ENCODE results near the gene SPDYE2.
"Not testable (repeated sequence)": the region's sequence is repeated elsewhere in the genome, so short reads cannot be mapped to it uniquely, and the experiment has no call there.

Gene SPDYE2

GRCh38 chr7:102542083-102542482 is 8.9 kb upstream of the SPDYE2 start:
- DNase-seq, result not testable (repeated sequence)

GRCh38 chr7:102542771-102543170 is 8.3 kb upstream of the SPDYE2 start:
- DNase-seq, result not testable (repeated sequence)

- DNase-seq, result not testable (repeated sequence)
These were observed 7.4 kb upstream of the SPDYE2 start, which contains the start of gene UPK3BL2 for GRCh38 chr7:102543596-102543995. Gene UPK3BL2, minus strand, starts transcription at chr7:102543696. Its CDS starts 60 bp downstream, at chr7:102543636.

- not testable (repeated sequence) for DNase-seq
These were observed 6.7 kb upstream of the SPDYE2 start for GRCh38 chr7:102544372-102544771.

GRCh38 chr7:102545288-102545687 is 5.7 kb upstream of the SPDYE2 start:
- DNase-seq, result not testable (repeated sequence)

GRCh38 chr7:102546353-102546752 is 4.7 kb upstream of the SPDYE2 start:
- not testable (repeated sequence) for DNase-seq

- DNase-seq, result not testable (repeated sequence)
These were observed 17.6 kb downstream of the SPDYE2 start for GRCh38 chr7:102568620-102569019.

GRCh38 chr7:102572261-102573239 is 21.5 kb downstream of the SPDYE2 start, which contains the start of gene POLR2J3:
Gene POLR2J3, minus strand, starts transcription at chr7:102572583. Its CDS starts 62 bp downstream, at chr7:102572521.
- DNase-seq, result not testable (repeated sequence)

GRCh38 chr7:102574607-102575006 is 23.6 kb downstream of the SPDYE2 start:
- DNase-seq, result not testable (repeated sequence)

GRCh38 chr7:102576363-102576762 is 25.3 kb downstream of the SPDYE2 start:
- DNase-seq, result not testable (repeated sequence)

GRCh38 chr7:102577315-102578240 is 26.6 kb downstream of the SPDYE2 start:
- DNase-seq, result not testable (repeated sequence)

GRCh38 chr7:102578486-102578885 is 27.5 kb downstream of the SPDYE2 start:
- DNase-seq, result not testable (repeated sequence)

GRCh38 chr7:102581722-102582121 is 30.7 kb downstream of the SPDYE2 start:
- not testable (repeated sequence) for DNase-seq

GRCh38 chr7:102583495-102583894 is 32.5 kb downstream of the SPDYE2 start:
- not testable (repeated sequence) for DNase-seq

- not testable (repeated sequence) for DNase-seq
These were observed 38.8 kb downstream of the SPDYE2 start for GRCh38 chr7:102589857-102590256.

GRCh38 chr7:102592477-102593019 is 41.5 kb downstream of the SPDYE2 start:
- DNase-seq, result not testable (repeated sequence)

GRCh38 chr7:102593637-102594334 is 42.8 kb downstream of the SPDYE2 start:
- not testable (repeated sequence) for DNase-seq

GRCh38 chr7:102596036-102596435 is 45.0 kb downstream of the SPDYE2 start:
- DNase-seq, result not testable (repeated sequence)

GRCh38 chr7:102599699-102600098 is 48.7 kb downstream of the SPDYE2 start:
- not testable (repeated sequence) for DNase-seq

GRCh38 chr7:102602317-102602716 is 51.3 kb downstream of the SPDYE2 start:
- not testable (repeated sequence) for DNase-seq

- DNase-seq, result not testable (repeated sequence)
These were observed 53.6 kb downstream of the SPDYE2 start for GRCh38 chr7:102604431-102605145.
